Middle frontal gyrus (tissue), 1 donor: ENCODE data around the gene NQO2.
"Not testable (repeated sequence)": the region's sequence is repeated elsewhere in the genome, so short reads cannot be mapped to it uniquely, and the experiment has no call there.

Experiments used
- DNase-seq: peaks from one replicate; pipeline ENCODE4 v3.0.0-alpha.2; 2015; ENCODE audit warnings: low spot score; ENCODE audit errors: extremely low spot score

NQO2 gene

GRCh38 chr6:2970034-2970685 is 29.5 kb upstream of the NQO2 start:
- DNase-seq: no peak

GRCh38 chr6:2970753-2971419 is 28.8 kb upstream of the NQO2 start:
- peak; percentile 51 for DNase-seq

GRCh38 chr6:2971420-2972218 is 28.1 kb upstream of the NQO2 start, which contains the start of gene SERPINB6:
Gene SERPINB6, minus strand, starts transcription at chr6:2971567. Its CDS starts 12,235 bp downstream, at chr6:2959332.
- DNase-seq: peak; percentile 44

- DNase-seq: not testable (repeated sequence)
Observed at GRCh38 chr6:2972219-2972487, 27.5 kb upstream of the NQO2 start.

GRCh38 chr6:2972685-2973084 is 27.0 kb upstream of the NQO2 start:
- DNase-seq: not testable (repeated sequence)

- DNase-seq: not testable (repeated sequence)
Observed at GRCh38 chr6:2973180-2973579, 26.5 kb upstream of the NQO2 start.

- no peak for DNase-seq
Observed at GRCh38 chr6:2973676-2974075, 26.0 kb upstream of the NQO2 start.

- no peak for DNase-seq
Observed at GRCh38 chr6:2976060-2976459, 23.6 kb upstream of the NQO2 start.

- no peak for DNase-seq
Observed at GRCh38 chr6:2976571-2977085, 23.1 kb upstream of the NQO2 start.

GRCh38 chr6:2977290-2977689 is 22.4 kb upstream of the NQO2 start:
- no peak for DNase-seq

- no peak for DNase-seq
Observed at GRCh38 chr6:2977799-2978590, 21.7 kb upstream of the NQO2 start.

- no peak for DNase-seq
Observed at GRCh38 chr6:2978923-2979322, 20.8 kb upstream of the NQO2 start.

GRCh38 chr6:2979819-2980464 is 19.8 kb upstream of the NQO2 start:
- no peak for DNase-seq

GRCh38 chr6:2980465-2980855 is 19.2 kb upstream of the NQO2 start:
- DNase-seq: no peak

GRCh38 chr6:2982426-2983117 is 17.1 kb upstream of the NQO2 start:
- DNase-seq: no peak

GRCh38 chr6:2984738-2985406 is 14.8 kb upstream of the NQO2 start:
- no peak for DNase-seq

- no peak for DNase-seq
Observed at GRCh38 chr6:2986722-2987221, 12.9 kb upstream of the NQO2 start.

- no peak for DNase-seq
Observed at GRCh38 chr6:2988094-2988425, 11.6 kb upstream of the NQO2 start.

- peak; percentile 71 for DNase-seq
Observed at GRCh38 chr6:2988426-2989331, 11.0 kb upstream of the NQO2 start.
